CD4-positive, alpha-beta T cell treated with Interleukin-12 subunit alpha and Interleukin-12 subunit beta, for 1 hour (primary cell): ENCODE results near the gene AMH.
"Not testable (repeated sequence)": the region's sequence is repeated elsewhere in the genome, so short reads cannot be mapped to it uniquely, and the experiment has no call there.

Experiments used
- DNase-seq: peaks from one replicate; pipeline ENCODE4 v3.0.0-alpha.2; 2020

The AMH gene

DNA sequence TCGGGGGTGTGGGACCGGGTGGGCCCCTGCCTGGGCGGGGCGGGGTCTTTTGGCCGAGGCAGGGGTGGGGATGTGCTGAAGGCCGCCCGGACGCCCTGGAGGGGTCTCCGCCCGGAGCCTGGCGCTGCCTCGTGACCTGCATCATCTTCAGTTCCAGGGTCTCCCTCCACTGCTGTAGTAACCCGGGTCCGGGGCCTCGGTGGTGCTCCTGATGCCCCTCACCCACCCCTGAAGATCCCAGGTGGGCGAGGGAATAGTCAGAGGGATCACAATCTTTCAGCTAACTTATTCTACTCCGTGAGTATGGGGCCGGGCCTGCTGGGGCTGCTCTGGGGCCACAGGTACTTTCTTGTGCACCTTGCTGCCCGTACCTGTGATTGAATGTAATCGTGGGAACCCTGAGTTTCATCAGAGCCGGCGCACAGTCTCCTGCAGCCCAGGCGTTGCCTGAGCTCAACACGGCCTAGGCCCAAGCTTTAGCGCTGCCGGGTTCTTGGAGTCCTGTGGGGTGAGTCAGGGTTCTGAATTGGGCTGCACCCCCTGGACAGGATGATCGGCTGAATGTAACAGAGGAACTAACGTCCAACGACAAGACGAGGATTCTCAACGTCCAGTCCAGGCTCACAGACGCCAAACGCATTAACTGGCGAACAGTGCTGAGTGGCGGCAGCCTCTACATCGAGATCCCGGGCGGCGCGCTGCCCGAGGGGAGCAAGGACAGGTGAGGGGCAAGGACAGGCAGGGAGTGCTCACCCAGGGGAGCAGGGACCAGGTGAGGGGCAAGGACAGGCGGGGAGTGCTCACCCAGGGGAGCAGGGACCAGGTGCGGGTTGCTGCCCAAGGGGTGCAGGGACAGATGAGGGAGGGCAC lies 22.3 kb downstream of the AMH start:
- no peak for DNase-seq

DNA sequence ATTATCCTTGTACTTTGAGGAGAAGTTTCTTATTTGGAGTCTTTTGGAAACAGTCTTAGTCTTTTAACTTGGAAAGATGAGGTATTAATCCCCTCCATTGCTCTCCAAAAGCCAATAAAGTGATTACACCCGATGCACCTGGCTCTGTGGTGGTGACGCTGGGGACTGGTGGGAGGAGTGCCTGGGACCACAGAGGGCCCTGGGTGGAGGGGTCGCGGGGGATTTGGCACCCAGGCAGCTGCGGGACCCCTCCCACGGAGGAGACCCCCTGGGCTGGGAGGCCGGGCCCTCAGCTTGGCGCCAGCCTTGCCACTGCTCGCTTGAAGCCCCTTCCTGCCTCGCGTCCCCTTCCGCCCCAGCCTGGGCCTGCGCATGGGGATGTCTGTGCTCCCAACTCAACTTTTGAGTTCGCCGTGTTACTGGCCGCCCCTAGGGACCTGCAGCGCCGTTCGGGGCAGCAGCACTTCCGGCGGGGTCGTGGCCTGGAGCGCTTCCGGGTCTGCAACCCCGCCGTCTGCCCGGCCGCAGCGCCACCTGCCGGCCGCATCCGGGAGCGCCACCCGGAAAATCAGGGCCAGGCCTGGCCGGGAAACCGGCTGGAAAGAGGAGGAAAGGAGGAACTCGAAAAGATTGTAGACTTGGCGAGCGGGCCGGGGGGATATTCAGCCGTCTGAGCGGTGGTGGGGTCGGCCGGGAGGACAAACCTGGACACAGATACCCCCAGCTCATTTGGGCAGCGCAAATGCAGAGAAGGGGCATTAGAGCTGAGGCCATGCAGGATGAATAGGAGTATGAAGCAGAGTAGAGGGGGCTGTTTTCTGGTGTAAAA lies 24.4 kb downstream of the AMH start:
- peak; percentile 83 for DNase-seq

DNA sequence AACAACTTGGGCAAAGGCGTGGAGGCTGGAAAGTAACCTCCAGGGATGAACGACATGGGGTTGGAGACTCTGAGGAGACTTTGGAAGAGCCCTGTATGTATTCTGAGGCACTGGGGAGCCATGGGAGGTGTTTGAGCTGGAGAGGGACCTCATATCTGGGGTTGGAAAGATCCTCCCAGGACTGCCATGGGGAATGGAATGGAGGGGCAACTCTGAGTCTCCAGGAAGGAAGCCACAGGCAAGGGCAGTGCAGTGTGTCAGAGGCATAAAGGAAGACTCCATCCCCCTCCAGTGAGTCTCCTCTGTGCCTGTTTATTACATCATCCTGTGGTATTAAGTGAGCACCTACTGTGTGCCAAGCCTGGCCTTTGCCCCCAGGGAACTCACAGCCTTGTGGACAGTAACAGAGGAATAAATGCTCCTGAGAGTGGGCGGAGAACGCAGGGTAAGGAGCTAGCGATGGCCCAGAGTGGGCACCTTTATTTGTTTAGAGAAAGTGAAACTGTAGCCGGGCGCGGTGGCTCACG lies 25.1 kb downstream of the AMH start:
- DNase-seq, result no peak

DNA sequence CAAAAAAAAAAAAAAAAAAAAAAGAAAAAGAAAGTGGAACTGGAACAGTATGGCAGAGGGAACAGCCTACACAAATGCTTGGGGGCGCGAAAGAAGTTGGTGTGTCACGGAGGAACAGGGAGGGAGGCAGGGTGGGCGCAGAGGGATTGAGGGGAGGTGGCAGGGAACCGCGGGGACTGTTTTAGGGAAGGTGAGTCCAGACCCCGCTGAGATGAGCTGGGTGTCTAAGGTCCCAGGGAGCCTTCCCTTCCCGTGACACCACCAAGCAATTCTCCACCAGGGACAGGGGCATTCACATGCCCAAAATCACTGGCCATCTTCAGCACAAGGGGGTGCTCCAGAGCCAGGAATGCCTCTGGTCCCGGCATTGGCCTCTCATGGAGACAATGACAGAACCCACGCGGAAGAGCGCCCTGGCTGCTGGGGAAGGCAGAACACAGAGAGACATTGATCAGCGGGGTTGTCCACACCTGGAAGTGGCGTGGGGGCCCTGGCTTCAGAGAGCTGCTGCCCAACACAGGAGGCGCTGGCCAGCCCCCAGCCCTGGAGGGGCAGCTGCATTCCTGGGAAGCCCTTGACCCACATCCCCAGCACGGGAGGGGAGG lies 25.9 kb downstream of the AMH start:
- peak; percentile 57 for DNase-seq

DNA sequence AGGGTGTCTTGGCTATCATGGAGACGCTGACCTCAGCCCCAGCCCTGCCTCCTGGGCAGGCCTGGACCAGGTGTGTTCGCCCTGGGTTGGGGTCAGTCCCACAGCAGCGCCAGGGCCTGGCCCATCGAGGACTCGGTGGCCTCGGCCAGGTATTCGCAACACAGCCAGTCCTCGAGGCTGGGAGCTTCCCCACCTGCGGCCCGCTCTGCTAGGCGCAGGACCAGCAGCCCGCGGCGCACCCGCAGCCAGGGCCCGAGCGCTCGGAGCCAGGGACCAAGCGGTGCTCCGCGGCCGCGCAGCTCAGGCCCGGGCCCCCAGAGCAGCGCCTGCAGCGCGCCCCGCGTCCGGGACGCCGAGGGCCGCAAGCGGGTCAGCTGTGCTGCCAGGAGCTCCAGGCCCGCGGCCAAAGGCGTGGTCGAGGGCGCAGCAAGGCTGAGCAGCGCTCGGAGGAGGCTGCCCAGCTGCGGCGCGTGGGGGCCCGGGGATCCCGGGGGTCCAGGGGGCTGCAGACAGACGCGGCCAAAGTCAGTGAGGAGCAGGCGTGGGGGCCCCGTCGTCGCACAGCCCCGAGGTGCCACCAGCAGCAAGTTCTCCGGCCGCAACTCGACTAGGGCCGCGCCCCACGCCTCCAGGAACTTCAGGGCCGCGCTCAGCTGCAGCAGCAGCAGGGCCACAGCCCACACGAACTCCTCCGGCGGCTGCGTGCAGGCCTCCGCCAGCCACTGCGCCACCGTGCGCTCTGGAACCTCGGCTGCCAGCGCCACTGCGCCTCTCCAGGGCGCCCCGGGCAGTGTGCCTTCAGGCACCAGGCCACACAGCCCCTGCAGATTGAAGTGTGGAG lies 26.7 kb downstream of the AMH start:
- DNase-seq, result no peak

DNA sequence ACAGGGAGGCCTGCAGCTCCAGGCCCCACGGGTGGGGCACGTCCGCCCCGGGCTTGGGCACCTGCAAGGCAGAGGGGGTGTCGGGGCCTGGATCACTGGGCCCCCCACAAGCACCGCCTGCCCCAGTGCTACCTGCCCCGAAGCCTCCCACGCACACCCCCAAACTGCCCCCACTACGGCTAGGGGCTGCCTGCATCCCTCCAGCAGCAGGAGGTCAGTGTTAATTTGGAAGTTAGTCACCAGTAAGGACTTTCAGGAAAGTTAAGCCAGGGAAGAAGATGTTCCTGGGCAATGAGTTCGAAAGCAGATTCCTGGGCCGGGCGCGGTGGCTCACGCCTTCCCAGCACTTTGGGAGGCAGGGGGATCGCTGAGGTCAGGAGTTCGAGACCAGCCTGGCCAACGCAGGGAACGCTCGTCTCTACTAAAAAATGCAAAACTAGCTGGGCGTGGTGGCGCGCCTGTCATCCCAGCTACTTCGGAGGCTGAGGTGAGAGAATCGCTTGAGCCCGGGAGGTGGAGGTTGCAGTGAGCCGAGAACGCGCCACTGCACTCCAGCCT lies 27.4 kb downstream of the AMH start:
- no peak for DNase-seq

DNA sequence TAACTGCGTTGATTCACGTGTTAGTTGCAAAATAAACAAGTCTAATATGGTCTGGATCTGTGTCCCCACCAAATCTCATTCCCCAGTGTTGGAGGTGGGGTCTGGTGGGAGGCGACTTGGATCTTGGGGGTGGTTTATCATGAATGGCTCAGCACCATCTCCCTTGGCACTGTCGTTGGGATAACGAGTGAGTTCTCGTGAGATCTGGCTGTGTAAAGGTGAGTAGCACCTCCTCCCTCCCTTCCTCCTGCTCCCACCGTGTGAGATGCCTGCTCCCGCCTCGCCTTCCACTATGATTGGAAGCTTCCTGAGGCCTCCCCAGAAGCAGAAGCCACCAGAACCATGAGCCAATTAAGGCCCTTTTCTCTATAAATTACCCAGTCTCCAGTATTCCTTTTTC lies 28.0 kb downstream of the AMH start:
- DNase-seq, result no peak

DNA sequence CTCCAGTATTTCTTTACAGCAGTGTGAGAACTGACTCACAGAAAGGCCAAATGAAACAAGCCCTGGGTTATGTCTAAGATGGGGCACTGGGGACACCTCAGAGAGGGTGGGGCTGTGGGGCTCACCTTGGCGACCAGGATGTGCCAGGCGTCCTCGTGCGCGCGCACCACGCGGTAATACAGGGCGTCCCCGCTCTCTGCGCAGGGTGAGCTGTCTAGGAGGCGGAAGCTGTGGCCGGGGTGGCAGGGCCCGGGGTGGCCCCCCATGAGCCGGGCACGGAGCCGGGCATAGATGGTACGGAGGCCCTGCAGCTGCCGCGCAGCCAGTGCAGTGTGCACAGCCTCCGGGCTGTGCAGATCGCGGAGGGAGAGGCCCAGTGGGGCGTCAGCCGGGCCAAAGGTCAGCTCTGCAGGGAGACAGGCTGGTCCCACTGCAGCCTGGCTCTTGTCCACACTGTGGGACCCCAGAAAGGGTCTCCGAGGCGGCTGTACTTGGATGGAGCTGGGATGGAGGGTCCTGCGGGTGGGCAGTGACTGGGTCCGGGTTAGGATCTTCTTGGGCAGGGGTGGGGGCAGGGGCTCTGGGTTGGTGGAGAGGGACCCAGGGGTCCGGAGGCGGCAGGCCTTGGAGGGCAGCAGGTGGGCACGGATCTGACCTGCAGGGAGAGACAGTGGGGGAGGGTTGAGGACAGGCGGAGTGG lies 29.5 kb downstream of the AMH start:
- no peak for DNase-seq

DNA sequence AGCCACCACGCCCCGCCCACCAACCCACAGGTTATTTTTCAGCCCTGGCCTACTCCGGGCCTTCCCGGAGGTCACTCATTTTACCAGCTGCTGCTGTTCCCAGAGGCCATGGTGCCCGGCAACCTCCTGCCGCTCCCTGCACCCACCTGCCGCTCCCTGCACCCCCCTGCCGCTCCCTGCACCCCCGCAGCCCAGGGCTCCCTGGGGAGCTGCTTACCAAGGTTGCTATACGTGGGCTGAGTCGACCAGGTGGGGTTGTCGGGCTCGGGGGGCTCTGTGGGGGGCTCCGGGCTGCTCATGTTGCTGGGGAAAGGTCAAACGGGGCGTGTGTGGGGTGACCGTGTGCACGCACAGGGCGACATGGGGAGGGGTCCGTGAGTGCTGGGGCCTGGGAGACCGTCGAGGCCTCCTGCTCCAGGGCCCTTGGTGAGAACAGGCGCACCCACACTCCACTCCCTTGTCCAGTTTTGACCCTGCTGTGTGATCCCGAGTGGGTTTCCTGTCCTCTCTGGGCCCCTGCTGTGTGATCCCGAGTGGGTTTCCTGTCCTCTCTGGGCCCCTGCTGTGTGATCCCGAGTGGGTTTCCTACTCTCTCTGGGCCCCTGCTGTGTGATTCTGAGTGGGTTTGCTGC lies 31.6 kb downstream of the AMH start:
- DNase-seq, result no peak

DNA sequence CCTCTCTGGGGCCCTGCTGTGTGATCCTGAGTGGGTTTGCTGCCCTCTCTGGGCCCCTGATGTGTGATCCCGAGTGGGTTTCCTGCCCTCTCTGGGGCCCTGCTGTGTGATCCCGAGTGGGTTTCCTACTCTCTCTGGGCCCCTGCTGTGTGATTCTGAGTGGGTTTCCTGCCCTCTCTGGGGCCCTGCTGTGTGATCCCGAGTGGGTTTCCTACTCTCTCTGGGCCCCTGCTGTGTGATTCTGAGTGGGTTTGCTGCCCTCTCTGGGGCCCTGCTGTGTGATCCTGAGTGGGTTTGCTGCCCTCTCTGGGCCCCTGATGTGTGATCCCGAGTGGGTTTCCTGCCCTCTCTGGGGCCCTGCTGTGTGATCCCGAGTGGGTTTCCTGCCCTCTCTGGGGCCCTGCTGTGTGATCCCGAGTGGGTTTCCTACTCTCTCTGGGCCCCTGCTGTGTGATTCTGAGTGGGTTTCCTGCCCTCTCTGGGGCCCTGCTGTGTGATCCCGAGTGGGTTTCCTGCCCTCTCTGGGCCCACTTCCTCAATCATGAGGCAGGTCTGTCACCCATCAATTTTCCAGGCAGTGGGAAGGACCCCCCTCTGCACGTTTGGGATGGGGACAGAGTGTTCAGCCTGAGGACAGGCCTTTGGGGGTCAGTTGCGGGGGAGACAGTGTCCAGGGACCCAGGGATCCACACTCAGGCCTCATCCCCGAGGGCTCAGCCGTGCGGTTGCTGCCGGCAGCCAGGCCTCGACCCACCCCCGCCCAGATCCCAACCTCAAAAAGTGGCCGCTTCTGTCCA lies 32.3 kb downstream of the AMH start:
- DNase-seq, result not testable (repeated sequence)

DNA sequence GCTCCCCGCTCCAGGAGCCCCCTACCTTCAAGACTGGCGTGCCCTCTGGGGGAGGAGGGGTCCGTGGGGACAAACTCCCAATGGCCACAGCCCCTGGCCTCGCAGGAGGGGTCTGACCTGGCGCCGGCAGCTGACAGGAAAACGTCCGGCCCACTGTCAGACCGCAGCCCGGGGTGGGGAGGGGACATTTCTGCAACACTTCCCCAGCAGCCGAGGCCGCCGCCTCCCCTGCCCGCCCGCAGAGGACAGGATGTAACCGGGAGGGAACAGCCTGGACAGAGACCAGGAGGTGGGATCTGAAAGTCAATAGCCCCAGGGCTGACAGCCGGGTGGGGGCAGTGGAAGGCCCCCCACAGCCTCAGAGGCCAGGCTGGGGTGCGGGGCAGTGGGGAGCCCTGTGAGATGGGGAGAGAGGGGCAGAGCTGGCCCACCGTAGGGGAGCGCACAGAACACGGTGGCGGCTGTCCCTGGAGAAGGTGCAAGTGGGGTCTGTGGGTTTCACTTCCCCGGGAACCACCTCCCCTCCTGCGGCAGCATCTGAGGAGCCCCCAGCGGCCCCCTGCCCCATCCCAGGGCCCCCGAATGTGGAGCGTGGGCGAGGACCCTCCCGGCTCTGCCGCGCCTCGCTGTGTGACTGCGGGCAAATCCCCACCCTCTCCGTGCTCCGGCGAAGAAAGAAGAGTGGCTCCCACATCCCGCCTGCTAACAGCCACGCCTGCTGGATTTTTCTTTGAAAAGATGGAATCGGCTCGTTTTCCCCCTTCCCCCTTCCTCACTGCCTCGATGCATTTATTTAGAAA lies 33.1 kb downstream of the AMH start, which contains the start of gene PEAK3:
Gene PEAK3, minus strand, starts transcription at position 114 of the 800 bp plus-strand sequence. CDS start 1,244 bp downstream, outside the sequence.
- DNase-seq, result peak; percentile 48

DNA sequence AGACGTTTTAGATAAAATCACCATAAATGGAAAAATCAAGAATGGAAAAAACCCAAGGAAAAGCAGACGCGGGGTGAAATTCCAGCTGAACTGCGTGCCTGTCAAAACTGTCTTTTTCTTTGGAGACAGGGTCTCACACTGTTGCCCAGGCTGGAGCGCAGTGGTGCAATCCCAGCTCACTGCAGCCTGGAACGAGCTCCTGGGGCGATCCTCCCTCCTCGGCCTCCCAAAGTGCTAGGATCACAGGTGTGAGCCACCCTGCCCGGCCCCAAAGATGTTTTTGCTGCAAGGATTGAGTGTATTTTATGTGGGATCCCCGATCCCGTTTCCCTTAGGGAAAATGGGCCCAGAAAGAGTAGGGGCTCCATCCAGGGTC lies 33.7 kb downstream of the AMH start:
- DNase-seq, result no peak

DNA sequence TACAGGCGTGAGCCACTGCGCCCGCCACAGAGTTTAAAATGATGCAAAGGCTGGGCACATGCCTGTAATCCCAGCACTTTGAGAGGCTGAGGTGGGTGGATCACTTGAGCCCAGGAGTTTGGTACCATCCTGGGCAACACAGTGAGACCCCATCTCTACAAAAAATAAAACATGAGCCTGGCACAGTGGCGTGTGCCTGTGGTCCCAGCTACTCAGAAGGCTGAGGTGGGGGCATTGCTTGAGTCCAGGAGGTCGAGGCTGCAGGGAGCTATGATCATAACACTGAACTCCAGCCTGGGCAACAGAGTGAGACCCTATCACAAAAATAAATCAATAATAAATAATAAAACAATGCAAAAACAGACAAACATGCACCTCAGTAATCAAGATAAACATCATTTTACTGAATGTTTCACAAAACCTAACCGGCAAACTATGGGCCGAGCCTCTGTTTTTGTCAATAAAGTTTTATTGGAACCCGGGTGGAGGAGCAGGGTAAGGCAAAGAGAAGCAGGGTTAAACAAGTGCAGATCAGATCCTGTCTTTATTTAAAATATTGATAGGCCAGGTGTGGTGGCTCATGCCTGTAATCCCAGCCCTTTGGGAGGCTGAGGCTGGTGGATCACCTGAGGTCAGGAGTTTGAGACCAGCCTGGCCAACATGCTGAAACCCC lies 34.8 kb downstream of the AMH start:
- DNase-seq, result no peak

DNA sequence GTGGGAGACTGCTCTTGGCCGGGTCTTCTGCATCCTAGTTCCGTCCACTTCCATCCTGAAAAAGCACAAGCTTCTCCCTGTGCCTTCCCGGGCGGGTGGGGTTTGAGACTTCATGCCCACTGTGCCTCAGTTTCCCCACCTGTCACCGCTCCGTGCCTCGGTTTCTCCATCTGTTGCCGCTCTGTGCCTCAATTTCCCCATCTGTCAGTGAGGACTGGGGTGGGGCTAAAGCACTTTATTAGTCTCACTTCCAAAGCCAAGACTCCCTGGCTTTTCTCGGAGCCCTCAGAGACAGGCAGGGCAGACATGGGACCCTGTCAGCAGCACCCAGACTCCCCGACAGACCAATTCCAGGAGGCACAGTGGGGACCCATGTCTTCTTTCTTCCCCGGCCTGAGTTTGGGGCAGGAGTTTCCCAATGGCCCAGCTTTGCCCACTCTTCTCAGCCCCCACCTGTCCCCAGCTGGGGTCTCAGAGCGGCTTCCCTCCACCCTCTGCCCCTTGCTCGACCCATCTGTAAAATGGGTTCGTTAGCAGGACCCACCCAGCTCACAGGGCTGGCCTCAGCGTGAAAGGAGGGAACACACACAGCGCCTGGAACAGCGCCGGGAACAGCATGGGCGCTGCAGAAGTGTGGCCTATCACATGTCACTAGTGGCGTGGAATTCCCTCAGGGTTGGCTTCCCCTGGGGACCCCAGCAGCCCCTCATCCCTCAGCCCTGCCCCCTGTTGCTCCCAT lies 37.4 kb downstream of the AMH start:
- DNase-seq, result no peak

DNA sequence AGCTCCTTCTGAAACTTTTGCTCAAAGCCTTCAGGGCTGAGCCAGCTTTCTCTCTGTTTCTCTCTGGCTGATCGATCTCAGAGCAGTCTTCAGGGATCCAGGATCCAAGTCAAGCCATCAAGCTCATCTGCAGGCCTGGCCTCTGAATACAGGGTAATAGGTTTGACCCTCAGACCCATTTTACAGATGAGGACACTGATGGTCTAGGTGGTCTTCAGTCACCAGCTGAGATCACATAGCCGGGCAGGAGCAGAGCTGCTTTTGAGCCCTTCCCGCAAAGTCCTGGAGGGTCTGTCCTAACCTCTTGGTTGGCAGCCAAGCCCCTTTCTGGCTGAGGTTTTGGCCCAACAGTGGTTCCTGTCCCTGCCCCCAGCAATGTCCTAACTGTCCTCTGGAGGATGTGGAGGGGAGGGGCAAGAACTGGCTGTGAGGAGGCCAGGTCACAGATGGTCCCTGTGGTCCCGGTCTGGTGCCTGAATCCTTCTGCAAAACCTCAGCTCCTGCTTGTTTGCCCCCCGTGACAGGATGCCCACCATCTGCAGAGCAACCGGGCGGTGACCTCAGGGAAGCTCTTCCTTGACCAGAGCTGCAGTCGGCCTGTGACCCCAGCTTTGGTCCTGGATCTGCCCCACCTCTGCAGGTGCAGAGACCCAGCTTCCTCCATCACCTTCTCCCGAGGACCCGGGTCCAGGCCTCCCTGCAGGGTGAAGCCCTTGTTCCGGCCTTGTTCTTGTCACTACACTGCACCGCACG lies 38.6 kb downstream of the AMH start:
- DNase-seq, result no peak

DNA sequence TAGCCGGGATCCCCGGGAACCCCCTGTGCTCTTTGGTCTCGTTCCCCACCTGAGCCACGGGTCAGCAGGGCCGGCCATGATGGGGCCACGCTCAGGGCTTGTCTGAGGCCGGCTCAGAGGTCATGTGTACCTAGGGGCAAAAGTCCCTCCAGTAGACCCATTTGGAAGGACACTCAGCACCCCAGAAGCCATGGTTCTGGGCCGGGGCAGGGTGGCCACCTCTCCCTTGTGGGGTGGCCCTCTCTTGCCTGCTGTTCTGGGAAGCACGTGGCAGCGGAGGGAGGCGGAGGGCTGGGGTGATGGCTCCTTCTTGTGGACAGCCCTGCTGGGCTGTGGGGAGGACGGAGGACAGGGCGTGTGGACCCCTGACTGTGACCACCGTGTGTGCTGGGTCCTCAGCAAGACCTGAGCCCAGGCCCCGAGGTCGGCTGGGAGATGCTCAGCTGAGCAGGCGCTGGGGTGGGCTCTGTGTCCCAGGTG lies 39.3 kb downstream of the AMH start:
- DNase-seq, result no peak
